ENCODE data around the gene TADA3.

DNA sequence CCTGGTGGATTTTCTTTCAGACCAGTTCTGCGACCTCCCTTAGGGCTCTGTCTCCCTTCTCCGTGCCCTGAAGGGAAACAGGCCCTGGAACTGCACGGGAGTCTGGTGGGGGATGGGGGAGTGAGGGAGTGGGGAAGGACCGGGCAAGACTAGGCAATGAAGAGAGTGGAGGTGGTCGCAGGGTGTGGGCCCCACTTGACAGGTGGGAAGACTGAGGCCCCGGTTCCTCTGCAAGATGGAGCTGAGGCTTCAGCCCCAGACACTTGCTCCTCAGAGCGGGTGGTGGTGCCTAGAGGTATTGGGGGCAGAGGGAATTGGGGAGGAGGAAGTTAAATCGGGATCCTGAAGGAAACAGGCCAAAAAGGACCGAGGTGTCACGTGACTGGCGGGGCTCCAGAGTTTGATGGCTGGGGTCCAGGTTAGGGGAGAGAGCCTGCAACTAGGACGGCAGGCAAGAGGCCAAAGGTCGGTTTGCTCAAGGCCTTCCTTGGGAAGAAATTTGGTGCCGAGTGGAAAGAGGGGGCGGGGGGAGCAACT lies 21.9 kb downstream of the TADA3 start:
- TF ChIP-seq POLR2A (IDR thresholded peaks at IDR 0.05; ENCODE audit: low read depth, low read length) (no peak), POLR2AphosphoS5 (IDR thresholded peaks at IDR 0.05; ENCODE audit: low read depth, low read length) (no peak), TAF1 (IDR thresholded peaks at IDR 0.05; ENCODE audit: low read depth, low read length) (no peak)

Measured in GM12891 (cell line).